Measurements from ENCODE around the gene AAK1. TPM values are rescaled to one million over a fixed set of nuclear protein-coding genes. Genes with fewer than 3 reads are reported as not detected.

AAK1 gene
- polyA plus RNA-seq, 1 donor (not counting 4 experiments of a cell fraction or from before 2014, with no cell fraction given), result 12.3 TPM

DNA sequence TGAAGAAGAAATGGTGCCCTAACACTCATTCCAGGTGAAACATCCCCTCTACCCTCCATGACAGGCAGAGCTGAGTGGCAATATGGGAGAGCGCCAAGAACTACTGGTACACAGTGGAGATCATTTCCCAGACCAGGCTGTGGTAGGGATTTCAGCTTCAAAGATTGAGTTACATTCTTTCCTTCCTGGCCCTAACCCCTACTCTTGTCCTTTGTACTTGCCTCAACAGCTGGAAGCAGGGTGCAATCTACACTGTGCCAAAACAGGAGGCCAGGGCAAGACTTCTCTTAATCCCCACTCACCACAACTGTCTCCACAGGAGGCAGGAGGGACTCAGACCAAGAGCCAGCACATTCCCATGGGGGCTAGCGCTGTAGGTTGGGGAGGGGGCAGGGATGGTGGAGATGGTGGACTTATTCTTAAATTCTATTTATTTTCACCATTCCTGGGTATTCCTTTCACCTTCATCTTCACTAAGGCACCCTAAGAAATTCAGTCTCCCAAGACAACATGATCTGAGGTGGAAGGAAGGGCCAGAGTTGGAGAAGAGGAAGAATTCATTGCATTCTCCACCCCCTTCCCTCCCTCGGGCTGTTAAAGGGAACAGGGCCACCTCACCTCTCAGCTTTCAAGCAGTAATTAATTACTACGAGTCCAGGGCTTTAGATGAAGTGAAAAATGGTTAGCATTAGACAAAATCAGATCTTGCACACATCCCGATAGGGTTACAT is 65.9 kb downstream of the AAK1 start:
- no peak for DNase-seq (ENCODE audit: low read depth, low spot score)

DNA sequence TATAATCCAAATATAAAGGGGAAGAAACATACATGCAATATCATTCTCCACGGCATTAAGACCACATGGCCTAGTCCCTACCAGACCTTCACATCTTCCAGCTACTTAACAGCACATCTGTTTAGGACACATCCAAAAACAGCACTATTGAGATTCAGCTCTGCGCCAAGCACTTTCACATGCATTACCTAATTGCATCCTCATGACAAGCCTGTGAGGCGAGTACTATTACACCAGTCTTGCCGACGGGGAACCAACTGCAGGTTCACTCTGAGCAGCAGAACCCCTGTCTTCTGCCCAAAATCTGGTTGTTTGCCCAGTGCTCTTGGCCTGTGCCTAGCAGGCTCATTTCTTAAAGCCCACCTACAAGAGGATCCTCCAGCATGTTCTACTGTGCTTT is 66.7 kb downstream of the AAK1 start:
- no peaks in the 10 kb centered on the region for H3K36me3 ChIP-seq (ENCODE audit: control insufficient read depth in 2 of 2, extremely low read depth in 1 of 2, insufficient read depth in 2 of 2, low read length in 2 of 2)
- TF ChIP-seq, protein P1, sequence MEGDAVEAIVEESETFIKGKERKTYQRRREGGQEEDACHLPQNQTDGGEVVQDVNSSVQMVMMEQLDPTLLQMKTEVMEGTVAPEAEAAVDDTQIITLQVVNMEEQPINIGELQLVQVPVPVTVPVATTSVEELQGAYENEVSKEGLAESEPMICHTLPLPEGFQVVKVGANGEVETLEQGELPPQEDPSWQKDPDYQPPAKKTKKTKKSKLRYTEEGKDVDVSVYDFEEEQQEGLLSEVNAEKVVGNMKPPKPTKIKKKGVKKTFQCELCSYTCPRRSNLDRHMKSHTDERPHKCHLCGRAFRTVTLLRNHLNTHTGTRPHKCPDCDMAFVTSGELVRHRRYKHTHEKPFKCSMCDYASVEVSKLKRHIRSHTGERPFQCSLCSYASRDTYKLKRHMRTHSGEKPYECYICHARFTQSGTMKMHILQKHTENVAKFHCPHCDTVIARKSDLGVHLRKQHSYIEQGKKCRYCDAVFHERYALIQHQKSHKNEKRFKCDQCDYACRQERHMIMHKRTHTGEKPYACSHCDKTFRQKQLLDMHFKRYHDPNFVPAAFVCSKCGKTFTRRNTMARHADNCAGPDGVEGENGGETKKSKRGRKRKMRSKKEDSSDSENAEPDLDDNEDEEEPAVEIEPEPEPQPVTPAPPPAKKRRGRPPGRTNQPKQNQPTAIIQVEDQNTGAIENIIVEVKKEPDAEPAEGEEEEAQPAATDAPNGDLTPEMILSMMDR (optimal IDR thresholded peaks at IDR 0.05 in 1 of 3, IDR thresholded peaks at IDR 0.05 in 1 of 3, conservative IDR thresholded peaks at IDR 0.05 in 1 of 3; ENCODE audit: extremely low read depth in 1 of 3, insufficient read depth in 2 of 3, low read length in 3 of 3), result no peak
- TF ChIP-seq EZH2 (IDR thresholded peaks at IDR 0.05; ENCODE audit: low read length), result no peak
- no peaks in the 10 kb centered on the region for H4K20me1 ChIP-seq (ENCODE audit: control insufficient read depth, extremely low read depth, insufficient read depth, low read length)
- H3K9ac ChIP-seq (ENCODE audit: control insufficient read depth, extremely low read depth, insufficient read depth, low read length), result no peak overlapping the region
- peaks cover 5% of the 10 kb centered on the region for H3K4me1 ChIP-seq (ENCODE audit: control insufficient read depth, extremely low read depth, insufficient read depth, low read length)
- dilution Hi-C loops (cut with MboI; ENCODE audit: extremely low pct_ligation_motif_present, low sequenced_read_pairs), result no loop called here
- H3K27ac ChIP-seq (ENCODE audit: control insufficient read depth, insufficient read depth, low read length), result no peak overlapping the region
- no peaks in the 10 kb centered on the region for H3K9me1 ChIP-seq (ENCODE audit: control insufficient read depth, extremely low read depth, insufficient read depth, low read length)
- H3K27me3 ChIP-seq (ENCODE audit: control insufficient read depth, extremely low read depth, insufficient read depth, low read length), result no peaks in the 10 kb centered on the region
- no peak overlapping the region for H2AFZ ChIP-seq (ENCODE audit: control insufficient read depth, low read length)
- H3K4me2 ChIP-seq (ENCODE audit: control insufficient read depth, extremely low read depth, insufficient read depth, low read depth, low read length), result no peak overlapping the region
- DNase-seq (ENCODE audit: low read depth, low spot score) (no peak), FAIRE-seq (no peak)
- H3K4me3 ChIP-seq (ENCODE audit: control insufficient read depth in 2 of 3, extremely low read depth in 1 of 3, insufficient read depth in 2 of 3, low read depth in 1 of 3, low read length in 3 of 3), result no peak overlapping the region
- H3K79me2 ChIP-seq (ENCODE audit: control insufficient read depth, insufficient read depth, low read length), result peaks cover 21% of the 10 kb centered on the region
- no peaks in the 10 kb centered on the region for H3K9me3 ChIP-seq (ENCODE audit: control insufficient read depth, low read depth, low read length)

More for the DNA sequence above, 65.9 kb downstream of the AAK1 start:
- Histone ChIP-seq H3K79me2 (ENCODE audit: control insufficient read depth, insufficient read depth, low read length) (peaks cover 25% of the 10 kb centered on the region), H3K4me2 (ENCODE audit: control insufficient read depth, extremely low read depth, insufficient read depth, low read depth, low read length) (no peak overlapping the region), H3K36me3 (ENCODE audit: control insufficient read depth in 2 of 2, extremely low read depth in 1 of 2, insufficient read depth in 2 of 2, low read length in 2 of 2) (no peaks in the 10 kb centered on the region), H3K4me1 (ENCODE audit: control insufficient read depth, extremely low read depth, insufficient read depth, low read length) (peaks cover 9% of the 10 kb centered on the region), H3K9ac (ENCODE audit: control insufficient read depth, extremely low read depth, insufficient read depth, low read length) (no peak overlapping the region), H4K20me1 (ENCODE audit: control insufficient read depth, extremely low read depth, insufficient read depth, low read length) (no peaks in the 10 kb centered on the region), H2AFZ (ENCODE audit: control insufficient read depth, low read length) (no peak overlapping the region), H3K27ac (ENCODE audit: control insufficient read depth, insufficient read depth, low read length) (no peak overlapping the region), H3K9me1 (ENCODE audit: control insufficient read depth, extremely low read depth, insufficient read depth, low read length) (no peaks in the 10 kb centered on the region), H3K4me3 (ENCODE audit: control insufficient read depth in 2 of 3, extremely low read depth in 1 of 3, insufficient read depth in 2 of 3, low read depth in 1 of 3, low read length in 3 of 3) (no peak overlapping the region), H3K27me3 (ENCODE audit: control insufficient read depth, extremely low read depth, insufficient read depth, low read length) (no peaks in the 10 kb centered on the region), H3K9me3 (ENCODE audit: control insufficient read depth, low read depth, low read length) (no peaks in the 10 kb centered on the region)
- dilution Hi-C loops (cut with MboI; ENCODE audit: extremely low pct_ligation_motif_present, low sequenced_read_pairs), result no loop called here
- FAIRE-seq, result no peak
- no peak for TF ChIP-seq EZH2 (IDR thresholded peaks at IDR 0.05; ENCODE audit: low read length)
- TF ChIP-seq, protein P1 (optimal IDR thresholded peaks at IDR 0.05 in 1 of 3, IDR thresholded peaks at IDR 0.05 in 1 of 3, conservative IDR thresholded peaks at IDR 0.05 in 1 of 3; ENCODE audit: extremely low read depth in 1 of 3, insufficient read depth in 2 of 3, low read length in 3 of 3), result no peak

Measured in keratinocyte (primary cell).